Endothelial cell of umbilical vein (primary cell): ENCODE data around the gene MSH6. TPM values are rescaled to one million over a fixed set of nuclear protein-coding genes. Genes with fewer than 3 reads are reported as not detected.

Source experiments
- BruUV-seq: library from RNA; stranded (reverse); fragments of 400-500 nt; replicated peaks from 2 replicates; lab custom pipeline; 2021; lab: Mats Ljungman, UMichigan
- CTCF ChIA-PET: fragments of 300-600, 350-600 bp; sonication (Branson Sonifier 250); formaldehyde crosslinking; loops from one replicate; lab custom pipeline; 2021; ENCODE audit warnings: antibody characterized with exemption, inconsistent platforms; lab: Charles Lee
- POLR2A ChIA-PET: fragments of 300-600, 350-600 bp; sonication (Branson Sonifier 250); formaldehyde crosslinking; loops from one replicate; lab custom pipeline; 2021; ENCODE audit warnings: antibody characterized with exemption, inconsistent platforms; lab: Charles Lee
- DNase-seq: peaks from one replicate; pipeline ENCODE4 v3.0.0-alpha.2; 2011; ENCODE audit warnings: low read depth, low spot score
- FAIRE-seq: peaks from 2 replicates; lab custom pipeline; 2011; peaks lifted over from hg19 to GRCh38; lab: Jason Lieb, UNC
- H2AFZ ChIP-seq: 2 replicates; pipeline ENCODE4 v1.6.0; 2012; ENCODE audit warnings: low read depth, low read length, control low read depth, inconsistent platforms
- H3K27ac ChIP-seq: 2 replicates; pipeline ENCODE4 v1.5.1; 2011; ENCODE audit warnings: low read depth, mild to moderate bottlenecking, control low read depth, low read length, moderate library complexity; ENCODE audit not compliant: insufficient read depth
- H3K27me3 ChIP-seq, 2 experiments: 2 replicates each; pipeline versions ENCODE4 v1.6.0 to v1.6.1; 2011; ENCODE audit warnings: low read length in 2 of 2, mixed read lengths in 1 of 2; ENCODE audit not compliant: control insufficient read depth in 2 of 2, insufficient read depth in 2 of 2
- H3K36me3 ChIP-seq, 2 experiments: 2 replicates in 1 of 2; 3 replicates in 1 of 2; pipeline ENCODE4 v1.5.1; 2011; ENCODE audit warnings: low read length in 2 of 2, mild to moderate bottlenecking in 1 of 2, moderate library complexity in 1 of 2; ENCODE audit not compliant: control insufficient read depth in 2 of 2, insufficient read depth in 2 of 2; ENCODE audit errors: extremely low read depth in 1 of 2
- H3K4me1 ChIP-seq: 3 replicates; pipeline ENCODE4 v1.5.1; 2011; ENCODE audit warnings: mild to moderate bottlenecking, low read length; ENCODE audit not compliant: control insufficient read depth, insufficient read depth; ENCODE audit errors: extremely low read depth
- H3K4me2 ChIP-seq: 2 replicates; pipeline ENCODE4 v1.6.1; 2011; ENCODE audit warnings: low read length, control low read depth, mixed read lengths; ENCODE audit not compliant: insufficient read depth
- H3K4me3 ChIP-seq, 3 experiments: fragments of 200-600 bp in 1 of 3; sonication (generic), shearing (Covaris generic) in 1 of 3; replicated peaks in 1 of 3; 2 replicates each; pipeline ENCODE4 v1.5.1; 2011 to 2016; ENCODE audit warnings: control low read depth in 3 of 3, low read length in 3 of 3, mild to moderate bottlenecking in 2 of 3, inconsistent platforms in 1 of 3, low read depth in 1 of 3, moderate library complexity in 1 of 3; ENCODE audit not compliant: insufficient read depth in 1 of 3
- H3K79me2 ChIP-seq: 2 replicates; pipeline ENCODE4 v1.6.0; 2012; ENCODE audit warnings: low read length, inconsistent platforms; ENCODE audit not compliant: control insufficient read depth, insufficient read depth
- H3K9ac ChIP-seq: replicated peaks from 2 replicates; pipeline ENCODE3; 2011; ENCODE audit warnings: low read length, control low read depth; ENCODE audit not compliant: insufficient read depth; ENCODE audit errors: extremely low read depth
- H3K9me1 ChIP-seq: replicated peaks from 3 replicates; pipeline ENCODE4 v1.6.0; 2011; ENCODE audit warnings: mild to moderate bottlenecking, low read length; ENCODE audit not compliant: control insufficient read depth, insufficient read depth; ENCODE audit errors: extremely low read depth
- H3K9me3 ChIP-seq: replicated peaks from 2 replicates; pipeline ENCODE4 v1.5.1; 2012; ENCODE audit warnings: low read length, inconsistent platforms; ENCODE audit not compliant: control insufficient read depth, insufficient read depth
- H4K20me1 ChIP-seq: replicated peaks from 2 replicates; pipeline ENCODE3; 2011; ENCODE audit warnings: mild to moderate bottlenecking, low read length; ENCODE audit not compliant: control insufficient read depth, insufficient read depth; ENCODE audit errors: extremely low read depth
- CTCF ChIP-seq, 2 donors: IDR thresholded peaks; 1 replicate in 1 of 2; 2 replicates in 1 of 2; pipeline ENCODE4 v1.5.1; 2011; ENCODE audit warnings: low read length in 2 of 2, mild to moderate bottlenecking in 2 of 2, moderate library complexity in 2 of 2, control low read depth in 1 of 2, inconsistent platforms in 1 of 2, low read depth in 1 of 2; ENCODE audit not compliant: insufficient read depth in 1 of 2; ENCODE audit errors: extremely low read depth in 1 of 2
- EZH2 ChIP-seq: IDR thresholded peaks from 2 replicates; pipeline ENCODE4 v1.6.1; 2012; ENCODE audit warnings: borderline replicate concordance, low read depth, mild to moderate bottlenecking, moderate library complexity, low read length, inconsistent platforms; ENCODE audit not compliant: severe bottlenecking
- FOS ChIP-seq: IDR thresholded peaks from 2 replicates; pipeline ENCODE4 v1.6.1; 2011; ENCODE audit warnings: mild to moderate bottlenecking, low read length, moderate library complexity, borderline replicate concordance; ENCODE audit not compliant: insufficient read depth
- GATA2 ChIP-seq: IDR thresholded peaks from 2 replicates; pipeline ENCODE4 v1.7.0; 2011; ENCODE audit warnings: low read depth, mild to moderate bottlenecking, moderate library complexity, mixed read lengths, low read length; ENCODE audit not compliant: insufficient read length, insufficient read depth
- JUN ChIP-seq: IDR thresholded peaks from 2 replicates; pipeline ENCODE4 v1.6.1; 2011; ENCODE audit warnings: borderline replicate concordance, low read depth; ENCODE audit not compliant: insufficient read length, insufficient read depth
- MAX ChIP-seq: IDR thresholded peaks from 2 replicates; pipeline ENCODE4 v1.6.1; 2011; ENCODE audit not compliant: insufficient read depth, insufficient read length
- MYC ChIP-seq: IDR thresholded peaks from one replicate; pipeline ENCODE4 v1.6.1; 2011; ENCODE audit warnings: mild to moderate bottlenecking, low read depth, low read length
- POLR2A ChIP-seq: IDR thresholded peaks from 2 replicates; pipeline ENCODE4 v1.6.1; 2012; ENCODE audit warnings: low read depth, mild to moderate bottlenecking, control low read depth, low read length
- POLR2AphosphoS5 ChIP-seq: IDR thresholded peaks from 2 replicates; pipeline ENCODE4 v1.6.1; 2012; ENCODE audit warnings: low read depth, mild to moderate bottlenecking, control low read depth, low read length, moderate library complexity; ENCODE audit not compliant: insufficient read depth
- dilution Hi-C: fragments of 300-500 bp; cut with MboI; formaldehyde crosslinking; loops from one replicate; pipeline ENCODE4 v1.15.0; 2019; ENCODE audit warnings: low sequenced_read_pairs; ENCODE audit not compliant: extremely low pct_ligation_motif_present
- intact Hi-C: fragments of 100-400 bp; cut with micrococcal nuclease; formaldehyde crosslinking; loops from one replicate; pipeline ENCODE4 v1.10.0; 2022
- polyA plus RNA-seq, 4 experiments: library from polyadenylated mRNA; depleted of rRNA in 3 of 4; stranded (reverse) in 3 of 4; unstranded in 1 of 4; fragments of >200 nt; gene quantifications; 2 replicates each; pipeline versions ENCODE4 v1.2.1 to v1.2.3, GENCODE V29; 2011 to 2012; ENCODE audit warnings: missing spikeins in 1 of 4
- total RNA-seq: library from RNA; stranded (reverse); gene quantifications from 2 replicates; pipeline ENCODE4 v1.2.3, GENCODE V29; 2021

Gene MSH6
- total and polyA plus RNA-seq, 2 donors (not counting 3 experiments of a cell fraction or from before 2014, with no cell fraction given): 11.9 to 74.0 TPM

- ChIA-PET POLR2A (no interaction called here), CTCF (interaction anchor here (0.9 kb wide), 1 partner anchor 359 kb away, joined by 3 read pairs; no protein-coding TSS in a partner anchor)
- TF ChIP-seq EZH2 (no peak), FOS (no peak), GATA2 (no peak), MYC (no peak)
- DNase-seq (no peak), FAIRE-seq (no peak)
- peaks cover 3% of the 10 kb centered on the region for H4K20me1 ChIP-seq
- no peak overlapping the region for H3K4me3 ChIP-seq
- H2AFZ ChIP-seq: no peak overlapping the region
- no peak overlapping the region for H3K9ac ChIP-seq
- peaks cover 16 to 19% of the 10 kb centered on the region in 2 experiments for H3K36me3 ChIP-seq
- intact Hi-C loops: no loop called here
- no peaks in the 10 kb centered on the region for H3K9me1 ChIP-seq
- H3K27ac ChIP-seq: no peak overlapping the region
- H3K4me2 ChIP-seq: no peak overlapping the region
- dilution Hi-C loops: no loop called here
- no peaks in the 10 kb centered on the region for H3K27me3 ChIP-seq
- H3K4me1 ChIP-seq: no peaks in the 10 kb centered on the region
- H3K79me2 ChIP-seq: peaks cover 32% of the 10 kb centered on the region
- no TSS peak for BruUV-seq
- no peaks in the 10 kb centered on the region for H3K9me3 ChIP-seq
These were observed 13.2 kb downstream of the MSH6 start for GRCh38 chr2:47796090-47796697.

GRCh38 chr2:47798631-47799030 lies 15.7 kb downstream of the MSH6 start:
- TF ChIP-seq POLR2A (no peak), POLR2AphosphoS5 (no peak), GATA2 (no peak), MYC (no peak), MAX (no peak), CTCF (IDR thresholded peaks at IDR 0.05; ENCODE audit: extremely low read depth in 1 of 2, insufficient read depth in 1 of 2, low read depth in 1 of 2, low read length in 2 of 2) (no peak), JUN (no peak), FOS (no peak), EZH2 (no peak)
- no peak overlapping the region for H3K4me2 ChIP-seq
- H3K9me3 ChIP-seq: no peaks in the 10 kb centered on the region
- H2AFZ ChIP-seq: no peak overlapping the region
- ChIA-PET CTCF (no interaction called here), POLR2A (no interaction called here)
- no peak overlapping the region for H3K27ac ChIP-seq
- H4K20me1 ChIP-seq: peaks cover 6% of the 10 kb centered on the region
- dilution Hi-C loops: no loop called here
- intact Hi-C loops: no loop called here
- H3K9ac ChIP-seq: no peak overlapping the region
- H3K9me1 ChIP-seq: no peaks in the 10 kb centered on the region
- DNase-seq (no peak), FAIRE-seq (no peak)
- H3K79me2 ChIP-seq: peaks cover 23% of the 10 kb centered on the region
- H3K27me3 ChIP-seq: no peaks in the 10 kb centered on the region
- no peak overlapping the region for H3K4me3 ChIP-seq
- peaks cover 22 to 23% of the 10 kb centered on the region in 2 experiments for H3K36me3 ChIP-seq
- BruUV-seq: no TSS peak
- H3K4me1 ChIP-seq: no peaks in the 10 kb centered on the region
